Measurements from ENCODE around the gene HACD2.
A peak's percentile ranks its signal among the peaks of the same experiment; 100 is the strongest.

Gene HACD2

GRCh38 chr3:123584284-123584987 is 417 bp downstream of the HACD2 start:
- no peak for DNase-seq (ENCODE audit: low read depth, low spot score)
- peak overlapping the region; percentile 96 for H3K4me3 ChIP-seq (ENCODE audit: low read length)

GRCh38 chr3:123583561-123583960 is 1.3 kb downstream of the HACD2 start:
- no peak for DNase-seq (ENCODE audit: low read depth, low spot score)
- no peak overlapping the region for H3K4me3 ChIP-seq (ENCODE audit: low read length)

DNA sequence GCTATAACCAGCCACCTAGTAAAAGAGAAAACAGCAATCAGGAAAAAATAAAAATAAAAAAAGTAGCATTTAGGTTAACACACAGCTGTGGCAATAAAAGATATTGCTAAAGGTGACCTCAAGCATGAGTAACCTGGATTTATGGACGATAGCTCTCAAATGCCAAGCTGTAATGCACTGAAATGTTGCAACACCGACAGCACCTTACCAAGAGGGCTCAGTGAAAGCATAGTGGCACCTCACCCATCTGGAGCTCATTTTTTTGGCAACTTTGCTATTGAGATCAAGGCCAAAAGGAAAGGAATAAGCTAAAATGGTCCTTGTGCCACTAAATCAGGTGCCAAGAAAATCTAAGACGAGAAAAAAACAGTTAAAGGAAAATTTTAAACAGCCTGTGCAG is 2.5 kb downstream of the HACD2 start:
- DNase-seq (ENCODE audit: low read depth, low spot score), result no peak
- no peak overlapping the region for H3K4me3 ChIP-seq (ENCODE audit: low read length)

- no peak for DNase-seq (ENCODE audit: low read depth, low spot score)
- H3K4me3 ChIP-seq (ENCODE audit: low read length), result no peak overlapping the region
Measured at GRCh38 chr3:123576122-123576521, 8.7 kb downstream of the HACD2 start.

- no peak for DNase-seq (ENCODE audit: low read depth, low spot score)
- no peak overlapping the region for H3K4me3 ChIP-seq (ENCODE audit: low read length)
Measured at GRCh38 chr3:123571973-123572365, 12.9 kb downstream of the HACD2 start.

- DNase-seq (ENCODE audit: low read depth, low spot score), result no peak
- no peak overlapping the region for H3K4me3 ChIP-seq (ENCODE audit: low read length)
Measured at GRCh38 chr3:123571264-123571972, 13.4 kb downstream of the HACD2 start.

- no peak for DNase-seq (ENCODE audit: low read depth, low spot score)
- no peak overlapping the region for H3K4me3 ChIP-seq (ENCODE audit: low read length)
Measured at GRCh38 chr3:123568875-123569274, 16.0 kb downstream of the HACD2 start.

GRCh38 chr3:123568034-123568433 is 16.8 kb downstream of the HACD2 start:
- H3K4me3 ChIP-seq (ENCODE audit: low read length), result no peak overlapping the region
- DNase-seq (ENCODE audit: low read depth, low spot score), result no peak

DNA sequence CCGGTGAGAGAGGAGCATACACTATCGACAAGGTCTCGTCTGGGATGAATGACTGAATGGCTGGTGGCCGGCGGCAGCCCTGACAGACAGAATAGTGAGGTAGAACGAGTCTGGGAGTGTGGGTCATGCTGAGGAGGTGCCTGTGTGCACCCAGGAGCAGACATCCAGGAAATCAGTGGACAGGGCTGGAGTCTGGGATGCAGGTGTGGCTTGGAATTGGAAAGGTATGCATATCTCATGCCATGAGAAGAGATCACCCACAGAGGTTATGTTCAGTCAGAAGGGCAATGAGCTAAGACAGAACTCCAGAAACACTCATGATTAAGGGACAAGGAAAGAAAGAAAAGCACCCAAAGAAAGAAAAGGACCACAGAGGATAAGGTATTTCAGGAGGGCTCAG is 20.8 kb downstream of the HACD2 start:
- no peak for DNase-seq (ENCODE audit: low read depth, low spot score)
- H3K4me3 ChIP-seq (ENCODE audit: low read length), result no peak overlapping the region

- DNase-seq (ENCODE audit: low read depth, low spot score), result no peak
- no peak overlapping the region for H3K4me3 ChIP-seq (ENCODE audit: low read length)
Measured at GRCh38 chr3:123562547-123562946, 22.3 kb downstream of the HACD2 start.

DNA sequence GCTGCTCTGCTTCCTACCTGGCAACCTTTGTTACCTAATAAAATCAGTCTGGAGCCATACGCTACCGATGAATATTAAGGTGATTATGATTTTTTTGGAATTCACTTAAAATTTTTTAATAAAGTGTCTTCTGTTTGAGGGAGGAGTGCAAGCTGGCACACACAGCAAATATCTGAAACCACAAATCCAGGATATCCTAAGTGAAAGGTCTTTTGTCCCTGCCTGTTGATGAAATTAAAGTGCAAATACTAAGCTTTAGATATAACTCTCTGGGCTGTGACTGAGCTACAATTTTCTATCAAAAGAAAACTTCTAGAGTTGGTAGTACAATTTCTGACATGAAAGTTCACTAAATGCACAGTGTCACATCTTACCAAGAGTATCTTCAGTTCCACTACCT is 23.7 kb downstream of the HACD2 start:
- DNase-seq (ENCODE audit: low read depth, low spot score), result no peak
- no peak overlapping the region for H3K4me3 ChIP-seq (ENCODE audit: low read length)

DNA sequence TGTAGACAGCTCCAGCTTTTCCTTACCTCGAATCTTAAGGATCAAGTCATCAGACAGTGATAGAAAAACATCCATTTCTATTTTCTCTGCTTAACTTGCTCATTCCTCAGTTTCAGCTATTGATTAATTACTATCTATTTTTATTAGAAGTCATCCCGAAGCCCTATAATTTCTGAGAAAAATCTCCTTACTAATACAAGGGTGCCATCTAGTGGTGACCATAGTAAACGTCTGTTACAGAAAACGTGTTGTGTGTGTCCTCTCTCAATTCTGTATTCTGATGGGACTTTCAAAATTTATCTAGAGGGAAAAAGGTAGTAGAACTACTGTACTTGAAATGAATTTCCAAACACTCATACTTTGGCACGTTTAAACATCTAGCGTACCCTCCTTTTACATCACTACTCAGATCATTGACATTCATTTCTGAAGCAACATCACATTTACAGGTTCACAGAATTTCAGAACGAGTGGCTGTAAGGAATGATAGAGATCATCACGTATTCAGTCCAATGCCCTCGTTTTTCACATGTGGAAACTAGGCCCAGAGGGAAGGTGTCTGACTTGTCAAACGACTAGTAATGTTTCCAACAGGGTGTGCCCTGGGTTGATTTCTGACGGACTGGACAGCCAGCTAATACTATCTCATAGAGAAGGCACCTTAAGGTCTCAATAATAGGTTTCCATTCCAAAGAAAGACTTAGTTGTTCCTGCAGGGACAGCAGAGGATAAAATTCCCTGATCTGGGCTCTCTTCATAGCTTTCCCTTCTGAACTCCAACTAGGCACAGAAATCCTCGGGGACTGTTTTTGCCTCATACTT is 25.6 kb downstream of the HACD2 start:
- H3K4me3 ChIP-seq (ENCODE audit: low read length), result no peak overlapping the region
- peak; percentile 47 for DNase-seq (ENCODE audit: low read depth, low spot score)

DNA sequence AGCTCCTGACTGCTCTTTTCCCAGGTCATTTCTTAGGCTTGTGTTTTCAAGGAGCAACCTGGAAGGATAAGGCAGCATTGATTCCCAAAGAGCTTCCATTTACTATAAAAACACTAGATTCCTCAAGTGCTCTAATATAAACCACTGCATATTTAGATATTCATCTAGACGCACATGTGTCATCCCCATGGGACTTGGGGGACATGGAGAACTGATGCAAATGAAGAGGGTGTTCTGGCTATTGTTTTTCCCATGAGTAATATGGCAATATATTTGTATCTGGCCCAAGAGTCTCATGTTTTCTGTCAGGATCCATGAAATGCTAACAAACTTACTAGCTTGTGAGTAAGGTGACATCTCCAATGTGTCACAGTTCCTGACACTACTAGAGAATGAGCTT is 31.3 kb downstream of the HACD2 start:
- H3K4me3 ChIP-seq (ENCODE audit: low read length), result no peak overlapping the region
- no peak for DNase-seq (ENCODE audit: low read depth, low spot score)

DNA sequence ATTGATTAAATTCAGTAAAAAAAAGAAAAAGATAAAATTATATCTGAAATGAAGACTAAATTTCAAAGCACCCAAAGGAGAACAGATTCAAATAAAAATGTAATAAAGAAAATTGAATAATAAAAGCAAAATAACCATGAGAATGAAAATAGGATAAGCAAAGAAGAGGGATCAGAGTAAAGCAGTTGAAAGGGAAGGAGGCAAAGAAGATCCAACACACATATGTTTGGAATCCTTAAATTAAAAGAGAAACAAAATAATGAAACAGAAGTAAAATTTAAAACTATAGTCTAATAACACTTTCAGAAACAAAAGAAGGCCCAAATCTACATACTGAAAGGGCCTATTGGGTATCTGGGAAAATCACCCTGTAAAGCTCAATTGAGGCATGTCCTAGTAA is 32.1 kb downstream of the HACD2 start:
- H3K4me3 ChIP-seq (ENCODE audit: low read length), result no peak overlapping the region
- no peak for DNase-seq (ENCODE audit: low read depth, low spot score)

DNA sequence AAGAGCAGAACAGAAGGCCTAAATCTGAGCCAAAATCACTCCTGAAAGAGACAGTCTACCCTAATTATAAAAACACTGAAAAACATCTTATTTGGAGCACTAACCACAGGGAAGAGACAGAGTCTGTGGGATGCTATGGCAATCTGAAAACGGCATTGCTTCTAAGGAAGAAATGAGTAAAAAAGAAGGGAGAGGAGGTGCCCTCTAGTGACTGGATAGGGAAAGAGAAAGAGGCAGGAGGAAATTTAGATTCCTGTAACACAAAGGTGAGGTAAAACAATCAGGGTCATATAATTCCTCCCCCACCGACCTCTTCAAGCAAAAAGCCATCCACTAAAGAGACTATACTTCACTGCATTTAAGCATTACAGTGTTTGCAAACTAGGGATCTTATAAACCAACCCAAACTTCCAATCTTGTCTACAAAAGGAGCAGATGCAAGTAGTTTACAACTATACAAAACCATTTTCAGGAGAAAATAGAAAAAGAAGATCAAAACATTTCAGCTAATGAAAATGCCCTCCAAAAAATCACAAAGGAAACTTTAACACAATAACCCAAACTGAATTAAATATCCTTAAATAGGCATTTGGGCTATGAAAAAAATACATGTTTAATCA is 32.6 kb downstream of the HACD2 start:
- peak; percentile 12 for DNase-seq (ENCODE audit: low read depth, low spot score)
- no peak overlapping the region for H3K4me3 ChIP-seq (ENCODE audit: low read length)

DNA sequence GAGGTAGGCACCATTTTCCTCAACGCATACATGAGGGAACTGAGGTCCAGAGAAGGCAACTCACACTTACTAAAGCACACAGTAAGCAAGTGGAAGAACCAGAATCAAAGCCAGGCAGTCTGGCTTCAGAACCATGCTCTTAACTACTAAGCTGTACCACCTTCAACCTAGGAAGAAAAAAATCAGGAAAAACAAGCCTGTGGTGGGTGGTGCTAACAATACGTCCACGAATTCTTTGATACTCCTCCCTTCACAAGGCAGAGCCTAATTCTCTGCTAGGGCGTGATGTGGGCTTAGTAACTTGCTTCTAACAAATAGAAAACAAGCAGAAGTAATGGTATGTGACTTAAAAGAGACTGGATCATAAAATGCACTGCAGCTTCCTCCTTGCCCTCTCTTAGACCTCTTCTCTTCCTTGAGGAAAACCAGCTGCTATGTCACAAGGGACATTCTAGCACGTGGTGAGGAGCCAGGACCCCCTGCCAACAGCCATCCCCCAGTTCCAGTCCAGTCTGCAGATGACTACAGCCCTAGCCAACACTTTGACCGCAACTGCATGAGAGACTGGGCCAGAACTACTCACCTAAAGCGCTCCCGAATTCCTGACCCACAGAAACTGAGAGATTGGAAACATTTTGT is 36.9 kb downstream of the HACD2 start:
- H3K4me3 ChIP-seq (ENCODE audit: low read length), result no peak overlapping the region
- no peak for DNase-seq (ENCODE audit: low read depth, low spot score)

GRCh38 chr3:123546133-123546755 is 38.6 kb downstream of the HACD2 start:
- DNase-seq (ENCODE audit: low read depth, low spot score), result no peak
- no peak overlapping the region for H3K4me3 ChIP-seq (ENCODE audit: low read length)

DNA sequence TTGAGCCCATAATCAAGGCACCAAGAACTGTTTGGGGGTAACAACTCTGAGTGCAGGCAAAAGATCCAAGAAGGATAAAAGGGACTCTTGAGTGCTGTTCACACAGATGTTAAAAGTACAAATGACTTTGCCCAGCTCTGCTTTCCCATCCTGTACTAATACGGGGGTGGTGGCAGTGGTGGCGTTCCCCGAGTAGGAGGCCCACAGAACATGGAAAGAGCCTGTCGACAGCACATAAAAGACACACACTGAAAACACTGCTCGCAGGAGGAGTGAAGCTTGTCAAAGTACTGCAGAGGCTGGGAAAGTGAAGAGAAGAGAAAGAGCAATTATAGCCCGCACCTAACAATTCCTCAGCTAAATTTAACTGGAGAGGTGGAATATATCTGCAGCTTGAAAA is 40.9 kb downstream of the HACD2 start:
- no peak for DNase-seq (ENCODE audit: low read depth, low spot score)
- H3K4me3 ChIP-seq (ENCODE audit: low read length), result no peak overlapping the region

GRCh38 chr3:123540285-123540684 is 44.6 kb downstream of the HACD2 start:
- no peak overlapping the region for H3K4me3 ChIP-seq (ENCODE audit: low read length)
- no peak for DNase-seq (ENCODE audit: low read depth, low spot score)
